Measurements from ENCODE around the gene STK25. TPM values are rescaled to one million over a fixed set of nuclear protein-coding genes. Genes with fewer than 3 reads are reported as not detected.

The STK25 gene
- total and polyA plus RNA-seq, 2 of the 8 experiments (the other 6 are each of a cell fraction or from before 2014, with no cell fraction given), result 159 to 546 TPM

DNA sequence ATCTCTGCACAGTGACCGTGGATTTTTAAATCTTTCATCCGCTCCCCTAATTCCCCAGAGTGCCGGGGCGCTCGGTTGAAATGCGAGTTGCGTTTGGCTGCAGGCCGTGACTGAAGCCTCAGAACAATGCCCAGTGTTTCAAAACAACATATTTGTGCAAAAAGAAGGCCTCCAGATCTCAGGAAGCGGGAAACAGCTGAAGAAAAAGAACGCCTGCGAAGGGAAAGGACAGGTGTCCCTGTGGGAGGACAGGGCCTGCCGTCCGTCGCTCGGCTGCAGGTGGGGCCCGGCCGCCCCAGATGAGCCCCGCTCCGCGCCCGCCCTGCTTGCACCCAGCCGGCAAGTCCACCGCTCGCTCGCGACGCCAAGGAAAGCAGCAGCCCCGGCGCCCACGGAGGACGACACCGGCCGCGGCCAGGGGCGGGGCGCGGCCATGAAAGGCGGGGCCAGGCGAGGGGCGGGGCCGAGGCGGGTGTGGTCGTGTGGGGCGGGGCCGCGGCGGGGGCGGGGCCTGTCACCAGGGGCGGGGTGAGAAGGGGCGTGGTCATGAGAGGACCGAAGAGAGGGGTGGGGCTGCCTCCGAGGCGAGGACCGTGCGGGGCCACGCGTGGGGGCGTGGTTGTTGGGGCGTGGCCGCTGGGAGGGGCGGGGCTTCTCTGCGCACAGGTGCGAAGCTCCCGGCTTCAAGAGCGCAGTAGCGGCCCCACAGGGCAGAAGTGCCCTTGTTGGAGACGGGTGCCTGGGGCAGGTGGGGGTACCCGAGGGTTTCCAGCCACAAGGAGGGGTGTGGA lies 32.6 kb upstream of the STK25 start:
- ChIA-PET POLR2A (ENCODE audit: partially characterized antibody) (interaction anchor here (1.1 to 1.7 kb wide), 4 partner anchors 18 to 70 kb away, joined by 3 to 7 read pairs (median 4); partner anchors contain the start of gene BOK), CTCF (ENCODE audit: partially characterized antibody) (interaction anchor here (0.7 to 1.6 kb wide), 3 partner anchors 14 to 183 kb away, joined by 3 to 4 read pairs (median 3); no protein-coding TSS in a partner anchor)
- Histone ChIP-seq H2BK5ac (ENCODE audit: low read depth, low read length) (no peak overlapping the region), H4K8ac (ENCODE audit: extremely low read depth, insufficient read depth, low read length) (peak overlapping the region; percentile 73; the same call in 1 of the 2 replicates), H3K4ac (replicated peaks; ENCODE audit: insufficient read length, low read depth, low read length) (no peak overlapping the region), H3K23ac (ENCODE audit: insufficient read length) (no peak overlapping the region), H3K56ac (replicated peaks; ENCODE audit: insufficient read length, low read depth, low read length) (no peak overlapping the region), H3K14ac (ENCODE audit: insufficient read length) (no peak overlapping the region), H3K4me2 (ENCODE audit: insufficient read depth in 1 of 2, low read depth in 2 of 2, low read length in 2 of 2) (peak overlapping the region; percentile 77 to 83), H3K27ac (ENCODE audit: low read depth, low read length) (no peak overlapping the region), H4K5ac (ENCODE audit: insufficient read length, low read depth, low read length) (no peak overlapping the region), H4K91ac (replicated peaks; ENCODE audit: insufficient read length, low read length) (no peak overlapping the region), H3K18ac (ENCODE audit: extremely low read depth, low read length) (no peak overlapping the region), H2BK20ac (ENCODE audit: low read length) (no peak overlapping the region), H3K36me3 (ENCODE audit: control insufficient read depth in 2 of 4, insufficient read depth in 4 of 4, low read length in 3 of 4) (no peaks in the 10 kb centered on the region), H2AK5ac (ENCODE audit: low read depth, low read length) (no peak overlapping the region), H2BK12ac (ENCODE audit: low read depth, low read length) (no peak overlapping the region), H3K4me3 (ENCODE audit: extremely low read depth in 1 of 4, insufficient read depth in 2 of 4, low read depth in 3 of 4, low read length in 4 of 4) (peak overlapping the region; percentile 49 to 64 (median 54)), H3K23me2 (ENCODE audit: low read depth, low read length) (peaks cover 17% of the 10 kb centered on the region; the same call in 1 of the 2 replicates), H3K27me3 (replicated peaks in 1 of 4; ENCODE audit: control insufficient read depth in 3 of 4, extremely low read depth in 1 of 4, insufficient read depth in 3 of 4, low read length in 3 of 4) (peaks cover 18 to 35% (median 31%) of the 10 kb centered on the region in 4 experiments), H3K79me2 (ENCODE audit: control insufficient read depth in 1 of 2, insufficient read depth in 2 of 2, low read length in 2 of 2) (no peaks in the 10 kb centered on the region), H2BK15ac (ENCODE audit: low read length) (no peak overlapping the region), H3K79me1 (ENCODE audit: low read depth, low read length) (no peaks in the 10 kb centered on the region), H3K9me3 (ENCODE audit: insufficient read depth in 2 of 2, low read depth in 1 of 2, low read length in 1 of 2) (no peaks in the 10 kb centered on the region), H3K4me1 (replicated peaks in 1 of 4; ENCODE audit: control insufficient read depth in 3 of 4, insufficient read depth in 4 of 4, low read length in 3 of 4) (peaks cover 3 to 10% (median 4%) of the 10 kb centered on the region in 4 experiments), H4K20me1 (replicated peaks in 1 of 2; ENCODE audit: control insufficient read depth in 1 of 2, insufficient read depth in 2 of 2, low read length in 2 of 2) (peaks cover 0 to 5% of the 10 kb centered on the region in 2 experiments), H2AFZ (ENCODE audit: low read length) (peak overlapping the region; percentile 70; the same call in 1 of the 2 replicates), H2BK120ac (replicated peaks; ENCODE audit: low read depth, low read length) (no peak overlapping the region), H3K9ac (replicated peaks in 1 of 4; ENCODE audit: extremely low read depth in 1 of 4, low read depth in 3 of 4, low read length in 3 of 4) (peak overlapping the region in 2 of 4 experiments; percentile 6 to 13; a peak in 4 of 7 replicates)
- peak; percentile 81 to 99 for DNase-seq (ENCODE audit: low read depth in 1 of 2, low spot score in 2 of 2)
- 15% methylated on average over 50 of the region's 68 CpGs; no CpG with 5 or more reads in 1 of the 2 experiments for WGBS, 2 experiments (ENCODE audit: extremely low coverage in 1 of 2, insufficient coverage in 1 of 2, insufficient read length in 1 of 2, insufficient replicate concordance in 2 of 2, low coverage in 1 of 2, low lambda C conversion rate in 2 of 2, missing lambda C conversion rate in 1 of 2)
- FAIRE-seq, result no peak
- TF ChIP-seq, protein P1, sequence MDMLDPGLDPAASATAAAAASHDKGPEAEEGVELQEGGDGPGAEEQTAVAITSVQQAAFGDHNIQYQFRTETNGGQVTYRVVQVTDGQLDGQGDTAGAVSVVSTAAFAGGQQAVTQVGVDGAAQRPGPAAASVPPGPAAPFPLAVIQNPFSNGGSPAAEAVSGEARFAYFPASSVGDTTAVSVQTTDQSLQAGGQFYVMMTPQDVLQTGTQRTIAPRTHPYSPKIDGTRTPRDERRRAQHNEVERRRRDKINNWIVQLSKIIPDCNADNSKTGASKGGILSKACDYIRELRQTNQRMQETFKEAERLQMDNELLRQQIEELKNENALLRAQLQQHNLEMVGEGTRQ (IDR thresholded peaks at IDR 0.05; ENCODE audit: low read length), result no peak
- TF ChIP-seq CREB1 (IDR thresholded peaks at IDR 0.05), result peak; percentile 33; the same call in 1 of the 2 replicates
- no peak for TF ChIP-seq BRCA1 (IDR thresholded peaks at IDR 0.05; ENCODE audit: low read depth, low read length)
- peak; percentile 76 for TF ChIP-seq E2F6 (IDR thresholded peaks at IDR 0.05)
- TF ChIP-seq TAF1 (IDR thresholded peaks at IDR 0.05; ENCODE audit: low read depth, low read length), result peak; percentile 59; the same call in 1 of the 2 replicates
- TF ChIP-seq POLR2AphosphoS5 (IDR thresholded peaks at IDR 0.05; ENCODE audit: low read depth, low read length), result no peak
- peak in 1 of 2 experiments; percentile 12; a peak in 1 of 4 replicates for TF ChIP-seq RAD21 (IDR thresholded peaks at IDR 0.05 in 1 of 2, conservative IDR thresholded peaks at IDR 0.05 in 1 of 2; ENCODE audit: low read depth in 2 of 2, low read length in 2 of 2)
- TF ChIP-seq KDM1A (IDR thresholded peaks at IDR 0.05; ENCODE audit: borderline replicate concordance, low read length), result no peak
- no peak for TF ChIP-seq CHD1 (IDR thresholded peaks at IDR 0.05; ENCODE audit: low read depth, low read length)
